Panc1 (cell line): ENCODE results near the gene CETN3.
"Not testable (repeated sequence)": the region's sequence is repeated elsewhere in the genome, so short reads cannot be mapped to it uniquely, and the experiment has no call there.

Experiments
- CTCF ChIP-seq: fragments of 450-650 bp; IDR thresholded peaks from 2 replicates; pipeline ENCODE4 v1.5.1; 2017; ENCODE audit warnings: mild to moderate bottlenecking
- POLR2AphosphoS5 ChIP-seq: IDR thresholded peaks from 2 replicates; pipeline ENCODE4 v1.6.1; 2012; ENCODE audit warnings: mild to moderate bottlenecking, low read depth, low read length, moderate library complexity
- REST ChIP-seq, 2 experiments: IDR thresholded peaks; 2 replicates each; pipeline ENCODE4 v1.6.1; 2011 to 2012; ENCODE audit warnings: low read depth in 2 of 2, control low read depth in 1 of 2, low read length in 1 of 2, mild to moderate bottlenecking in 1 of 2, moderate library complexity in 1 of 2; ENCODE audit not compliant: insufficient read depth in 1 of 2
- SIN3A ChIP-seq: IDR thresholded peaks from 2 replicates; pipeline ENCODE4 v1.6.1; 2012; ENCODE audit warnings: low read depth, mild to moderate bottlenecking, low read length, moderate library complexity, borderline replicate concordance; ENCODE audit not compliant: insufficient read depth

- TF ChIP-seq CTCF; POLR2AphosphoS5; REST (IDR thresholded peaks at IDR 0.05; ENCODE audit: insufficient read depth in 1 of 2, low read depth in 2 of 2, low read length in 1 of 2); SIN3A: not testable (repeated sequence)
These were observed 65.8 kb downstream of the CETN3 start for GRCh38 chr5:90343731-90344130.
